Measurements from ENCODE around the gene PRKCZ. TPM values are rescaled to one million over a fixed set of nuclear protein-coding genes. Genes with fewer than 3 reads are reported as not detected.

Gene PRKCZ
- total and polyA plus RNA-seq, 9 of the 15 experiments (the other 6 are each of a cell fraction or from before 2014, with no cell fraction given), result 0.07 to 3.1 (median 1.3) TPM

GRCh38 chr1:2151911-2152310 lies 101.7 kb downstream of the PRKCZ start:
- H3K79me2 ChIP-seq (ENCODE audit: control insufficient read depth, insufficient read depth, low read length), result no peaks in the 10 kb centered on the region
- H2AFZ ChIP-seq (ENCODE audit: low read depth, low read length), result no peak overlapping the region
- ATAC-seq (no peak), FAIRE-seq (no peak), DNase-seq (ENCODE audit: extremely low read depth in 1 of 4, low spot score in 3 of 4) (no peak)
- H3K27ac ChIP-seq (ENCODE audit: extremely low read depth, low read depth, low read length), result no peak overlapping the region
- H3K9ac ChIP-seq (ENCODE audit: insufficient read depth in 1 of 2, low read depth in 2 of 2, low read length in 2 of 2), result no peak overlapping the region
- ChIA-PET CTCF (ENCODE audit: low intra/inter-chr PET ratio) (no interaction called here), POLR2A (interaction anchor here (0.5 to 0.6 kb wide), 2 partner anchors 12 to 125 kb away, joined by 3 read pairs; no protein-coding TSS in a partner anchor)
- WGBS (ENCODE audit: insufficient coverage, low coverage, missing lambda C conversion rate), result 4% methylated on average over 6 of the region's 6 CpGs
- H3K4me3 ChIP-seq, result no peak overlapping the region
- no peaks in the 10 kb centered on the region; the same call in 1 of the 2 replicates for H3K9me3 ChIP-seq (replicated peaks; ENCODE audit: control insufficient read depth, insufficient read depth, low read depth, low read length)
- no peaks in the 10 kb centered on the region for H3K36me3 ChIP-seq (ENCODE audit: control insufficient read depth, insufficient read depth, low read length)
- H4K20me1 ChIP-seq (replicated peaks; ENCODE audit: control insufficient read depth, insufficient read depth, low read length), result no peaks in the 10 kb centered on the region
- peaks cover 5% of the 10 kb centered on the region for H3K9me1 ChIP-seq (ENCODE audit: control insufficient read depth, insufficient read depth, low read length)
- in situ Hi-C loops (cut with MboI), result no loop called here
- TF ChIP-seq ELK1 (CRISPR knock-in tag; IDR thresholded peaks at IDR 0.05) (no peak), ATF4 (CRISPR knock-in tag; IDR thresholded peaks at IDR 0.05) (no peak), ZNF146 (CRISPR knock-in tag; IDR thresholded peaks at IDR 0.05; ENCODE audit: unreplicated experiment) (no peak), ZNF165 (CRISPR knock-in tag; IDR thresholded peaks at IDR 0.05; ENCODE audit: borderline replicate concordance) (no peak), TOE1 (IDR thresholded peaks at IDR 0.05; ENCODE audit: borderline replicate concordance) (no peak), TOE1 (CRISPR knock-in tag; IDR thresholded peaks at IDR 0.05; ENCODE audit: borderline replicate concordance, low read depth) (no peak), ZNF23 (CRISPR knock-in tag; IDR thresholded peaks at IDR 0.05) (no peak), NR2F6 (CRISPR knock-in tag; IDR thresholded peaks at IDR 0.05) (no peak)
- TF ChIP-seq, protein P1, sequence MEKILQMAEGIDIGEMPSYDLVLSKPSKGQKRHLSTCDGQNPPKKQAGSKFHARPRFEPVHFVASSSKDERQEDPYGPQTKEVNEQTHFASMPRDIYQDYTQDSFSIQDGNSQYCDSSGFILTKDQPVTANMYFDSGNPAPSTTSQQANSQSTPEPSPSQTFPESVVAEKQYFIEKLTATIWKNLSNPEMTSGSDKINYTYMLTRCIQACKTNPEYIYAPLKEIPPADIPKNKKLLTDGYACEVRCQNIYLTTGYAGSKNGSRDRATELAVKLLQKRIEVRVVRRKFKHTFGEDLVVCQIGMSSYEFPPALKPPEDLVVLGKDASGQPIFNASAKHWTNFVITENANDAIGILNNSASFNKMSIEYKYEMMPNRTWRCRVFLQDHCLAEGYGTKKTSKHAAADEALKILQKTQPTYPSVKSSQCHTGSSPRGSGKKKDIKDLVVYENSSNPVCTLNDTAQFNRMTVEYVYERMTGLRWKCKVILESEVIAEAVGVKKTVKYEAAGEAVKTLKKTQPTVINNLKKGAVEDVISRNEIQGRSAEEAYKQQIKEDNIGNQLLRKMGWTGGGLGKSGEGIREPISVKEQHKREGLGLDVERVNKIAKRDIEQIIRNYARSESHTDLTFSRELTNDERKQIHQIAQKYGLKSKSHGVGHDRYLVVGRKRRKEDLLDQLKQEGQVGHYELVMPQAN (IDR thresholded peaks at IDR 0.05; ENCODE audit: borderline replicate concordance), result no peak
- H3K4me1 ChIP-seq (replicated peaks in 1 of 2; ENCODE audit: control insufficient read depth in 2 of 2, insufficient read depth in 2 of 2, low read length in 2 of 2), result peaks cover 0 to 7% of the 10 kb centered on the region in 2 experiments; a peak in 1 of 5 replicates
- intact Hi-C loops (cut with micrococcal nuclease), result no loop called here
- peaks cover 59 to 83% of the 10 kb centered on the region in 2 experiments for H3K27me3 ChIP-seq (ENCODE audit: control insufficient read depth in 2 of 2, insufficient read depth in 2 of 2, low read length in 2 of 2)
- no peak overlapping the region for H3K4me2 ChIP-seq (ENCODE audit: insufficient read depth, low read length)
- no TSS peak for BruUV-seq (replicated peaks)
